Testis (tissue), 3 donors: ENCODE data around the gene LIN7B. TPM values are rescaled to one million over a fixed set of nuclear protein-coding genes. Genes with fewer than 3 reads are reported as not detected.

ENCODE experiments used
- DNase-seq: peaks from one replicate; pipeline ENCODE4 v3.0.0-alpha.2; 2019
- H3K27ac ChIP-seq, 2 donors: fragments of 200-600 bp; sonication (generic); one replicate each; pipeline ENCODE4 v1.5.1; 2019
- H3K27me3 ChIP-seq: fragments of 200-600 bp; sonication (generic); one replicate; pipeline ENCODE4 v1.5.1; 2019
- H3K36me3 ChIP-seq: fragments of 200-600 bp; sonication (generic); one replicate; pipeline ENCODE4 v1.5.1; 2017; ENCODE audit warnings: low read depth; ENCODE audit errors: missing control alignments
- H3K4me1 ChIP-seq: fragments of 200-600 bp; sonication (generic); one replicate; pipeline ENCODE4 v1.5.1; 2019
- H3K4me3 ChIP-seq, 2 donors: fragments of 200-600 bp; sonication (generic); one replicate each; pipeline ENCODE4 v1.5.1; 2017 to 2019
- H3K9me3 ChIP-seq: fragments of 200-600 bp; sonication (generic); one replicate; pipeline ENCODE4 v1.5.1; 2017
- CTCF ChIP-seq, 3 experiments: fragments of 450-650 bp in 2 of 3; fragments of 200-600 bp in 1 of 3; sonication (generic) in 1 of 3; IDR thresholded peaks; one replicate each; pipeline ENCODE4 v1.5.1; 2016 to 2019; ENCODE audit warnings: antibody characterized with exemption in 3 of 3, mild to moderate bottlenecking in 2 of 3, moderate library complexity in 1 of 3
- POLR2A ChIP-seq: fragments of 450-650 bp; IDR thresholded peaks from one replicate; pipeline ENCODE4 v1.6.1; 2017; ENCODE audit warnings: antibody characterized with exemption, mild to moderate bottlenecking, moderate library complexity
- WGBS, 2 donors: methylation state at CpG; one replicate each; pipeline ENCODE4 v1.1.5; 2018; 5-methylcytosine and 5-hydroxymethylcytosine counted together
- intact Hi-C: fragments of 100-400 bp; cut with DNase I; formaldehyde crosslinking; loops from one replicate; pipeline ENCODE4 v1.15.1; 2023; ENCODE audit warnings: low total_unique reads
- polyA plus RNA-seq: library from polyadenylated mRNA; stranded (reverse); fragments of 350-450 nt; fragmentation: Illumina TruSeq; extraction: RNeasy Lipid Tissue Mini Kit (QIAGEN cat#74804); gene quantifications from one replicate; pipeline ENCODE4 v1.2.3, GENCODE V29; 2014; ENCODE audit warnings: low read depth, low replicate concordance; ENCODE audit not compliant: insufficient read depth
- small RNA-seq, 2 donors: library from RNA; depleted of rRNA; stranded (forward); fragments of <200 nt; gene quantifications; one replicate each; pipeline ENCODE3, GENCODE V24; 2016
- total RNA-seq, 2 donors: library from RNA; depleted of rRNA; stranded (reverse); fragments of >200 nt; gene quantifications; one replicate each; pipeline ENCODE4 v1.2.3, GENCODE V29; 2016

The LIN7B gene
- total and polyA plus RNA-seq, 3 donors from 2014 or later = 22.4 to 66.2 (median 57.6) TPM

GRCh38 chr19:49165111-49165750 is 51.1 kb downstream of the LIN7B start:
- H3K4me3 ChIP-seq = peak overlapping the region in 1 of 2 donors; percentile 0
- intact Hi-C loops = no loop called here
- H3K9me3 ChIP-seq = no peaks in the 10 kb centered on the region
- WGBS, 2 donors = 39 to 58% methylated on average over 22 to 24 of the region's 24 CpGs
- H3K4me1 ChIP-seq = no peaks in the 10 kb centered on the region
- no peaks in the 10 kb centered on the region for H3K36me3 ChIP-seq
- DNase-seq = no peak
- no peak for TF ChIP-seq POLR2A
- TF ChIP-seq CTCF (IDR thresholded peaks at IDR 0.05) = no peak
- H3K27ac ChIP-seq = peak overlapping the region in 1 of 2 donors; percentile 60
- no peaks in the 10 kb centered on the region for H3K27me3 ChIP-seq

GRCh38 chr19:49165865-49166301 is 51.7 kb downstream of the LIN7B start:
- 40 to 59% methylated on average over 15 to 23 of the region's 30 CpGs for WGBS, 2 donors
- Histone ChIP-seq H3K27me3 (no peaks in the 10 kb centered on the region), H3K4me3 (peak overlapping the region; percentile 0 to 18), H3K36me3 (no peaks in the 10 kb centered on the region), H3K4me1 (no peaks in the 10 kb centered on the region), H3K27ac (peak overlapping the region in 1 of 2 donors; percentile 60), H3K9me3 (no peaks in the 10 kb centered on the region)
- TF ChIP-seq POLR2A = no peak
- no peak for TF ChIP-seq CTCF (IDR thresholded peaks at IDR 0.05)
- DNase-seq = no peak
- intact Hi-C loops = no loop called here

GRCh38 chr19:49167857-49168409 is 53.8 kb downstream of the LIN7B start:
- TF ChIP-seq POLR2A (no peak), CTCF (IDR thresholded peaks at IDR 0.05) (no peak)

More at GRCh38 chr19:49167857-49168409, 53.8 kb downstream of the LIN7B start:
- intact Hi-C loops = no loop called here
- H3K4me3 ChIP-seq = no peak overlapping the region
- no peaks in the 10 kb centered on the region for H3K36me3 ChIP-seq
- H3K27ac ChIP-seq = no peak overlapping the region
- H3K9me3 ChIP-seq = no peaks in the 10 kb centered on the region
- 70 to 80% methylated on average over 13 to 25 of the region's 25 CpGs for WGBS, 2 donors
- no peak for DNase-seq
- no peaks in the 10 kb centered on the region for H3K27me3 ChIP-seq
- H3K4me1 ChIP-seq = no peaks in the 10 kb centered on the region

Small RNA genes lying within 50 kb of the gene (small RNA-seq; reads per million reads assigned to genes)
- 0 reads per million in 2 donors for gene RN7SL708P

Other genes with a start within 250 kb of the LIN7B start
- 10 to 100 TPM; 12.8 to 22.3 TPM for gene PLEKHA4, start 245.8 kb upstream of the LIN7B start, total RNA-seq
- 19.9 TPM for gene PLEKHA4, start 245.8 kb upstream of the LIN7B start, polyA plus RNA-seq
- 10 to 100 TPM; 37.2 to 40.9 TPM for gene PPP1R15A, start 241.9 kb upstream of the LIN7B start, total RNA-seq
- gene PPP1R15A, start 241.9 kb upstream of the LIN7B start, polyA plus RNA-seq = 48.3 TPM
- 10 to 100 TPM; 24.5 to 55.2 TPM for gene TULP2, start 215.6 kb upstream of the LIN7B start, total RNA-seq
- gene TULP2, start 215.6 kb upstream of the LIN7B start, polyA plus RNA-seq = 72.6 TPM
- gene NUCB1, start 214.1 kb upstream of the LIN7B start, total RNA-seq = 100 to 1,000 TPM; 139 to 208 TPM
- gene NUCB1, start 214.1 kb upstream of the LIN7B start, polyA plus RNA-seq = 136 TPM
- gene DHDH, start 180.7 kb upstream of the LIN7B start, total RNA-seq = 1 to 10 TPM; 2.3 to 2.4 TPM
- 3.1 TPM for gene DHDH, start 180.7 kb upstream of the LIN7B start, polyA plus RNA-seq
- 10 to 100 TPM; 50.1 to 52.1 TPM for gene BAX, start 159.5 kb upstream of the LIN7B start, total RNA-seq
- 48.7 TPM for gene BAX, start 159.5 kb upstream of the LIN7B start, polyA plus RNA-seq
- 100 to 1,000 TPM; 746 to 935 TPM for gene FTL, start 149.1 kb upstream of the LIN7B start, total RNA-seq
- gene FTL, start 149.1 kb upstream of the LIN7B start, polyA plus RNA-seq = 1,424 TPM
- 10 to 100 TPM; 21.1 to 23.6 TPM for gene GYS1, start 121.1 kb upstream of the LIN7B start, total RNA-seq
- 13.8 TPM for gene GYS1, start 121.1 kb upstream of the LIN7B start, polyA plus RNA-seq
- 100 to 1,000 TPM; 299 to 395 TPM for gene RUVBL2, start 120.5 kb upstream of the LIN7B start, total RNA-seq
- 528 TPM for gene RUVBL2, start 120.5 kb upstream of the LIN7B start, polyA plus RNA-seq
- 10 to 100 TPM in 1 of 2 donors, 1 to 10 TPM in 1; 5.5 to 13.9 TPM for gene LHB, start 97.3 kb upstream of the LIN7B start, total RNA-seq
- gene LHB, start 97.3 kb upstream of the LIN7B start, polyA plus RNA-seq = 4.4 TPM
- not detected for gene CGB3, start 90.0 kb upstream of the LIN7B start, total RNA-seq
- not detected for gene CGB3, start 90.0 kb upstream of the LIN7B start, polyA plus RNA-seq
- 1 to 10 TPM in 1 of 2 donors, under 1 TPM in 1; 0.99 to 3.6 TPM for gene CGB2, start 82.5 kb upstream of the LIN7B start, total RNA-seq
- gene CGB2, start 82.5 kb upstream of the LIN7B start, polyA plus RNA-seq = 2.5 TPM
- gene CGB1, start 77.5 kb upstream of the LIN7B start, total RNA-seq = 1 to 10 TPM; 2.3 to 2.9 TPM
- gene CGB1, start 77.5 kb upstream of the LIN7B start, polyA plus RNA-seq = not detected
- 1 to 10 TPM in 1 of 2 donors, not detected in 1; 2.4 TPM for gene CGB5, start 70.5 kb upstream of the LIN7B start, total RNA-seq
- gene CGB5, start 70.5 kb upstream of the LIN7B start, polyA plus RNA-seq = not detected
- under 1 TPM in 1 of 2 donors, not detected in 1; 0.43 TPM for gene CGB8, start 65.3 kb upstream of the LIN7B start, total RNA-seq
- not detected for gene CGB8, start 65.3 kb upstream of the LIN7B start, polyA plus RNA-seq
- gene CGB7, start 56.6 kb upstream of the LIN7B start, total RNA-seq = 1 to 10 TPM; 3.0 to 3.8 TPM
- 1.7 TPM for gene CGB7, start 56.6 kb upstream of the LIN7B start, polyA plus RNA-seq
- under 1 TPM; 0.31 to 0.55 TPM for gene NTF4, start 49.6 kb upstream of the LIN7B start, total RNA-seq
- gene NTF4, start 49.6 kb upstream of the LIN7B start, polyA plus RNA-seq = 0.49 TPM
- gene KCNA7, start 41.7 kb upstream of the LIN7B start, total RNA-seq = under 1 TPM; 0.25 to 0.39 TPM
- gene KCNA7, start 41.7 kb upstream of the LIN7B start, polyA plus RNA-seq = 0.16 TPM
- 100 to 1,000 TPM; 422 to 484 TPM for gene SNRNP70, start 28.9 kb upstream of the LIN7B start, total RNA-seq
- gene SNRNP70, start 28.9 kb upstream of the LIN7B start, polyA plus RNA-seq = 184 TPM
- gene C19orf73, start 4.8 kb downstream of the LIN7B start, total RNA-seq = 1 to 10 TPM; 4.0 to 8.5 TPM
- gene C19orf73, start 4.8 kb downstream of the LIN7B start, polyA plus RNA-seq = 1.5 TPM
- gene PPFIA3, start 5.2 kb downstream of the LIN7B start, total RNA-seq = 10 to 100 TPM in 1 of 2 donors, 1 to 10 TPM in 1; 9.2 to 13.1 TPM
- gene PPFIA3, start 5.2 kb downstream of the LIN7B start, polyA plus RNA-seq = 8.8 TPM
- gene HRC, start 41.0 kb downstream of the LIN7B start, total RNA-seq = 1 to 10 TPM; 1.8 to 5.4 TPM
- gene HRC, start 41.0 kb downstream of the LIN7B start, polyA plus RNA-seq = 4.1 TPM
- gene TRPM4, start 43.4 kb downstream of the LIN7B start, total RNA-seq = 10 to 100 TPM; 30.5 to 45.7 TPM
- gene TRPM4, start 43.4 kb downstream of the LIN7B start, polyA plus RNA-seq = 16.0 TPM
- gene SLC6A16, start 210.8 kb downstream of the LIN7B start, total RNA-seq = 10 to 100 TPM; 47.0 to 51.9 TPM
- gene SLC6A16, start 210.8 kb downstream of the LIN7B start, polyA plus RNA-seq = 311 TPM
- gene CD37, start 221.0 kb downstream of the LIN7B start, total RNA-seq = 10 to 100 TPM; 12.6 to 16.2 TPM
- gene CD37, start 221.0 kb downstream of the LIN7B start, polyA plus RNA-seq = 23.2 TPM
- gene TEAD2, start 248.0 kb downstream of the LIN7B start, total RNA-seq = 10 to 100 TPM; 12.6 to 20.8 TPM
- 29.6 TPM for gene TEAD2, start 248.0 kb downstream of the LIN7B start, polyA plus RNA-seq
- gene DKKL1, start 249.5 kb downstream of the LIN7B start, total RNA-seq = 100 to 1,000 TPM; 145 to 190 TPM
- gene DKKL1, start 249.5 kb downstream of the LIN7B start, polyA plus RNA-seq = 487 TPM